Measurements from ENCODE around the gene TRIO. TPM values are rescaled to one million over a fixed set of nuclear protein-coding genes. Genes with fewer than 3 reads are reported as not detected.

TRIO gene
- total and polyA plus RNA-seq, 10 of the 15 experiments (the other 5 are each of a cell fraction or from before 2014, with no cell fraction given), result 5.1 to 96.4 (median 44.6) TPM

GRCh38 chr5:14388741-14389140, 245.6 kb downstream of the TRIO start:
- Histone ChIP-seq H3K4me1 (ENCODE audit: control insufficient read depth, insufficient read depth, low read length) (no peaks in the 10 kb centered on the region), H3K27me3 (replicated peaks in 1 of 2; ENCODE audit: control insufficient read depth in 2 of 2, insufficient read depth in 2 of 2, low read length in 1 of 2) (no peaks in the 10 kb centered on the region), H3K9me3 (replicated peaks; ENCODE audit: control insufficient read depth, insufficient read depth, low read length) (no peaks in the 10 kb centered on the region), H2AFZ (ENCODE audit: control insufficient read depth, low read depth, low read length) (no peak overlapping the region), H3K9ac (ENCODE audit: control insufficient read depth, insufficient read depth, low read length) (no peak overlapping the region), H4K20me1 (ENCODE audit: control insufficient read depth, insufficient read depth) (no peaks in the 10 kb centered on the region), H3K79me2 (ENCODE audit: control insufficient read depth, insufficient read depth, low read length) (no peaks in the 10 kb centered on the region), H3K36me3 (ENCODE audit: control insufficient read depth in 2 of 2, insufficient read depth in 2 of 2, low read length in 1 of 2) (peaks cover 16 to 37% of the 10 kb centered on the region in 2 experiments), H3K27ac (ENCODE audit: control insufficient read depth, insufficient read depth) (no peak overlapping the region), H3K4me2 (ENCODE audit: control insufficient read depth, insufficient read depth) (no peak overlapping the region), H3K4me3 (no peak overlapping the region)
- no peak for ATAC-seq
- intact Hi-C loops (cut with micrococcal nuclease; ENCODE audit: unreplicated experiment) (no loop called here), in situ Hi-C loops (cut with MboI) (no loop called here)
- SMC1A ChIA-PET (ENCODE audit: uncharacterized antibody, unreplicated experiment), result interaction anchor here (0.6 kb wide), 2 partner anchors 13 to 46 kb away, joined by 3 read pairs; no protein-coding TSS in a partner anchor
- CTCF ChIA-PET, result interaction anchor here (0.7 to 1.3 kb wide), 5 partner anchors 11 to 260 kb away, joined by 3 to 6 read pairs (median 4); no protein-coding TSS in a partner anchor
- WGBS (ENCODE audit: insufficient coverage, insufficient replicate concordance, low lambda C conversion rate, missing lambda C conversion rate), result 100% methylated on average over 1 of the region's 1 CpG
- no TSS peak for BruUV-seq (replicated peaks)
- RAD21 ChIA-PET (ENCODE audit: unreplicated experiment), result no interaction called here
- POLR2A ChIA-PET, result interaction anchor here (0.6 kb wide), 1 partner anchor 10 kb away, joined by 4 read pairs; no protein-coding TSS in a partner anchor
- no peak for FAIRE-seq
- DNase-seq (ENCODE audit: low read depth, low spot score), result no peak
- TF ChIP-seq EP300 (IDR thresholded peaks at IDR 0.05; ENCODE audit: borderline replicate concordance in 1 of 2, control insufficient read depth in 1 of 2, low read depth in 2 of 2, low read length in 2 of 2) (no peak), RELA (IDR thresholded peaks at IDR 0.05; ENCODE audit: borderline replicate concordance, partially characterized antibody) (no peak), ZNF592 (IDR thresholded peaks at IDR 0.05) (no peak), HSF1 (IDR thresholded peaks at IDR 0.05; ENCODE audit: low read depth, low read length) (no peak), KDM1A (IDR thresholded peaks at IDR 0.05; ENCODE audit: borderline replicate concordance) (no peak), ZBTB11 (CRISPR knock-in tag; IDR thresholded peaks at IDR 0.05) (no peak), YY1 (IDR thresholded peaks at IDR 0.05; ENCODE audit: low read depth, low read length) (no peak), FOXM1 (IDR thresholded peaks at IDR 0.05; ENCODE audit: low read depth, low read length) (no peak), LARP7 (IDR thresholded peaks at IDR 0.05) (no peak), E4F1 (IDR thresholded peaks at IDR 0.05; ENCODE audit: borderline replicate concordance, partially characterized antibody) (no peak)
